CD14-positive monocyte (primary cell): ENCODE measurements around the gene TACC3. TPM values are rescaled to one million over a fixed set of nuclear protein-coding genes. Genes with fewer than 3 reads are reported as not detected.

Experiments
- DNase-seq, 3 donors: peaks; one replicate each; pipeline ENCODE4 v3.0.0-alpha.2; 2011 to 2022
- H2AFZ ChIP-seq: 2 replicates; pipeline ENCODE4 v1.6.0; 2012; ENCODE audit warnings: mild to moderate bottlenecking, low read depth, low read length, inconsistent platforms; ENCODE audit not compliant: insufficient read depth, poor library complexity, severe bottlenecking
- H3K27ac ChIP-seq, 2 donors: 1 replicate in 1 of 2; 2 replicates in 1 of 2; pipeline ENCODE4 v1.5.1; 2012 to 2013; ENCODE audit warnings: low read length in 2 of 2, control low read depth in 1 of 2, inconsistent platforms in 1 of 2, low read depth in 1 of 2, mild to moderate bottlenecking in 1 of 2
- H3K27me3 ChIP-seq, 2 donors: one replicate each; pipeline versions ENCODE4 v1.6.0 to v1.6.1; 2011 to 2013; ENCODE audit warnings: low read length in 2 of 2; ENCODE audit not compliant: control insufficient read depth in 2 of 2, insufficient read depth in 2 of 2
- H3K36me3 ChIP-seq, 2 donors: replicated peaks in 1 of 2; 1 replicate in 1 of 2; 2 replicates in 1 of 2; pipeline versions ENCODE4 v1.5.1 to v1.6.1; 2012 to 2013; ENCODE audit warnings: low read length in 2 of 2, control low read depth in 1 of 2, inconsistent platforms in 1 of 2, mild to moderate bottlenecking in 1 of 2; ENCODE audit not compliant: insufficient read depth in 2 of 2, control insufficient read depth in 1 of 2
- H3K4me1 ChIP-seq, 2 donors: 1 replicate in 1 of 2; 2 replicates in 1 of 2; pipeline versions ENCODE4 v1.5.1 to v1.6.1; 2012 to 2013; ENCODE audit warnings: low read length in 2 of 2, control low read depth in 1 of 2, inconsistent platforms in 1 of 2, mild to moderate bottlenecking in 1 of 2, moderate library complexity in 1 of 2; ENCODE audit not compliant: insufficient read depth in 2 of 2, control insufficient read depth in 1 of 2
- H3K4me2 ChIP-seq: replicated peaks from 2 replicates; pipeline ENCODE3; 2012; ENCODE audit warnings: low read length, moderate library complexity, mild to moderate bottlenecking; ENCODE audit not compliant: poor library complexity, severe bottlenecking; ENCODE audit errors: extremely low read depth
- H3K4me3 ChIP-seq, 3 experiments: fragments of 200-600 bp in 1 of 3; sonication (generic) in 1 of 3; replicated peaks in 1 of 3; 1 replicate in 2 of 3; 2 replicates in 1 of 3; pipeline ENCODE4 v1.5.1; 2011 to 2013; ENCODE audit warnings: low read length in 3 of 3, mild to moderate bottlenecking in 3 of 3, control low read depth in 2 of 3, low read depth in 2 of 3, inconsistent platforms in 1 of 3, moderate library complexity in 1 of 3
- H3K79me2 ChIP-seq: 2 replicates; pipeline ENCODE4 v1.6.0; 2012; ENCODE audit warnings: mild to moderate bottlenecking, control low read depth, inconsistent platforms, low read length, moderate library complexity; ENCODE audit not compliant: insufficient read depth
- H3K9ac ChIP-seq: 2 replicates; pipeline ENCODE4 v1.6.0; 2017; ENCODE audit warnings: low read length, mild to moderate bottlenecking; ENCODE audit not compliant: insufficient read depth, poor library complexity, severe bottlenecking
- H3K9me3 ChIP-seq, 2 donors: replicated peaks in 1 of 2; 1 replicate in 1 of 2; 2 replicates in 1 of 2; pipeline versions ENCODE4 v1.5.1 to v1.6.1; 2012 to 2013; ENCODE audit warnings: low read length in 2 of 2, control low read depth in 1 of 2; ENCODE audit not compliant: control insufficient read depth in 1 of 2, insufficient read depth in 1 of 2
- H4K20me1 ChIP-seq: 2 replicates; pipeline ENCODE4 v1.6.0; 2012; ENCODE audit warnings: mild to moderate bottlenecking, low read length, control low read depth, moderate library complexity; ENCODE audit not compliant: insufficient read depth
- H3K27ac Mint-ChIP-seq, 7 donors: one replicate each; pipeline ENCODE4 v1.8.0; 2020; ENCODE audit warnings: mild to moderate bottlenecking in 7 of 7, mixed read lengths in 7 of 7, moderate library complexity in 6 of 7, inconsistent platforms in 2 of 7
- H3K27me3 Mint-ChIP-seq, 3 donors: one replicate each; pipeline ENCODE4 v1.8.0; 2021 to 2022; ENCODE audit warnings: low read depth in 3 of 3, mild to moderate bottlenecking in 3 of 3, mixed read lengths in 3 of 3, moderate library complexity in 3 of 3, inconsistent platforms in 1 of 3
- H3K36me3 Mint-ChIP-seq, 2 donors: one replicate each; pipeline ENCODE4 v1.8.0; 2020; ENCODE audit warnings: mixed read lengths in 2 of 2, inconsistent platforms in 1 of 2, mild to moderate bottlenecking in 1 of 2
- H3K4me1 Mint-ChIP-seq: one replicate; pipeline ENCODE4 v1.8.0; 2020; ENCODE audit warnings: mild to moderate bottlenecking, mixed read lengths
- H3K4me3 Mint-ChIP-seq, 2 donors: one replicate each; pipeline ENCODE4 v1.8.0; 2020; ENCODE audit warnings: mild to moderate bottlenecking in 2 of 2, mixed read lengths in 2 of 2, moderate library complexity in 1 of 2
- H3K9me3 Mint-ChIP-seq, 7 donors: one replicate each; pipeline ENCODE4 v1.8.0; 2020 to 2022; ENCODE audit warnings: mixed read lengths in 7 of 7, mild to moderate bottlenecking in 6 of 7, moderate library complexity in 6 of 7, inconsistent platforms in 2 of 7
- WGBS: methylation state at CpG from one replicate; pipeline ENCODE4 v1.1.5; 2013; ENCODE audit warnings: missing lambda C conversion rate; ENCODE audit not compliant: insufficient coverage; 5-methylcytosine and 5-hydroxymethylcytosine counted together
- intact Hi-C, 2 donors: fragments of 100-400 bp; cut with micrococcal nuclease; formaldehyde crosslinking; loops; one replicate each; pipeline versions ENCODE4 v1.15.0 to v1.15.1; 2023
- polyA plus RNA-seq, 3 donors: library from polyadenylated mRNA; depleted of rRNA in 1 of 3; unstranded in 2 of 3; stranded (reverse) in 1 of 3; fragments of 300-500 nt in 2 of 3; fragments of >200 nt in 1 of 3; fragmentation: Illumina TruSeq in 2 of 3; gene quantifications; 1 replicate in 2 of 3; 2 replicates in 1 of 3; pipeline ENCODE4 v1.2.3, GENCODE V29; 2012 to 2021
- TF ChIP-seq, protein P1 (sequence below): fragments of 200-600 bp; IDR thresholded peaks from one replicate; pipeline ENCODE4 v1.8.0; 2022; ENCODE audit warnings: antibody characterized with exemption, mild to moderate bottlenecking

TACC3 gene
- polyA plus RNA-seq, 3 donors: 43.7 to 84.2 (median 56.6) TPM

- Histone ChIP-seq H3K9ac (no peak overlapping the region), H3K36me3 (no peaks in the 10 kb centered on the region), H3K9me3 (no peaks in the 10 kb centered on the region), H3K27me3 (no peaks in the 10 kb centered on the region), H3K27ac (no peak overlapping the region), H4K20me1 (no peaks in the 10 kb centered on the region), H3K4me3 (no peak overlapping the region), H3K79me2 (no peaks in the 10 kb centered on the region), H3K4me2 (no peak overlapping the region), H2AFZ (no peak overlapping the region), H3K4me1 (no peaks in the 10 kb centered on the region)
- Mint-ChIP-seq H3K4me1 (no peaks in the 10 kb centered on the region), H3K9me3 (peaks cover 0 to 3% (median 0%) of the 10 kb centered on the region in 7 donors), H3K4me3 (no peak overlapping the region), H3K27ac (no peak overlapping the region), H3K27me3 (peaks cover 0 to 4% (median 0%) of the 10 kb centered on the region in 3 donors), H3K36me3 (no peaks in the 10 kb centered on the region)
- intact Hi-C loops: no loop called here
- 95% methylated on average over 14 of the region's 14 CpGs for WGBS
- no peak for DNase-seq
- TF ChIP-seq, protein P1, sequence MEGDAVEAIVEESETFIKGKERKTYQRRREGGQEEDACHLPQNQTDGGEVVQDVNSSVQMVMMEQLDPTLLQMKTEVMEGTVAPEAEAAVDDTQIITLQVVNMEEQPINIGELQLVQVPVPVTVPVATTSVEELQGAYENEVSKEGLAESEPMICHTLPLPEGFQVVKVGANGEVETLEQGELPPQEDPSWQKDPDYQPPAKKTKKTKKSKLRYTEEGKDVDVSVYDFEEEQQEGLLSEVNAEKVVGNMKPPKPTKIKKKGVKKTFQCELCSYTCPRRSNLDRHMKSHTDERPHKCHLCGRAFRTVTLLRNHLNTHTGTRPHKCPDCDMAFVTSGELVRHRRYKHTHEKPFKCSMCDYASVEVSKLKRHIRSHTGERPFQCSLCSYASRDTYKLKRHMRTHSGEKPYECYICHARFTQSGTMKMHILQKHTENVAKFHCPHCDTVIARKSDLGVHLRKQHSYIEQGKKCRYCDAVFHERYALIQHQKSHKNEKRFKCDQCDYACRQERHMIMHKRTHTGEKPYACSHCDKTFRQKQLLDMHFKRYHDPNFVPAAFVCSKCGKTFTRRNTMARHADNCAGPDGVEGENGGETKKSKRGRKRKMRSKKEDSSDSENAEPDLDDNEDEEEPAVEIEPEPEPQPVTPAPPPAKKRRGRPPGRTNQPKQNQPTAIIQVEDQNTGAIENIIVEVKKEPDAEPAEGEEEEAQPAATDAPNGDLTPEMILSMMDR: no peak
These were observed 59.1 kb downstream of the TACC3 start for GRCh38 chr4:1780435-1780834.

GRCh38 chr4:1783015-1783414 is 61.7 kb downstream of the TACC3 start:
- Histone ChIP-seq H3K36me3 (no peaks in the 10 kb centered on the region), H3K4me2 (no peak overlapping the region), H3K9me3 (no peaks in the 10 kb centered on the region), H3K9ac (no peak overlapping the region), H3K79me2 (no peaks in the 10 kb centered on the region), H4K20me1 (no peaks in the 10 kb centered on the region), H3K27ac (no peak overlapping the region), H3K4me1 (no peaks in the 10 kb centered on the region), H3K4me3 (no peak overlapping the region), H3K27me3 (no peaks in the 10 kb centered on the region), H2AFZ (no peak overlapping the region)
- Mint-ChIP-seq H3K4me3 (no peak overlapping the region), H3K4me1 (no peaks in the 10 kb centered on the region), H3K27ac (no peak overlapping the region), H3K9me3 (peaks cover 0 to 3% (median 0%) of the 10 kb centered on the region in 7 donors), H3K27me3 (peaks cover 0 to 4% (median 2%) of the 10 kb centered on the region in 3 donors), H3K36me3 (no peaks in the 10 kb centered on the region)
- TF ChIP-seq, protein P1: no peak
- 92% methylated on average over 6 of the region's 10 CpGs for WGBS
- intact Hi-C loops: no loop called here
- no peak for DNase-seq
